ENCODE data around the gene NOM1. TPM values are rescaled to one million over a fixed set of nuclear protein-coding genes. Genes with fewer than 3 reads are reported as not detected.

NOM1 gene
- total RNA-seq, 4 donors from 2014 or later: 18.8 to 51.5 (median 31.8) TPM

GRCh38 chr7:157021871-157022680, 72.6 kb downstream of the NOM1 start:
- TF ChIP-seq EP300 (IDR thresholded peaks at IDR 0.05) (no peak), POLR2A (IDR thresholded peaks at IDR 0.05) (no peak), POLR2AphosphoS5 (IDR thresholded peaks at IDR 0.05) (no peak)
- TF ChIP-seq, protein P1, sequence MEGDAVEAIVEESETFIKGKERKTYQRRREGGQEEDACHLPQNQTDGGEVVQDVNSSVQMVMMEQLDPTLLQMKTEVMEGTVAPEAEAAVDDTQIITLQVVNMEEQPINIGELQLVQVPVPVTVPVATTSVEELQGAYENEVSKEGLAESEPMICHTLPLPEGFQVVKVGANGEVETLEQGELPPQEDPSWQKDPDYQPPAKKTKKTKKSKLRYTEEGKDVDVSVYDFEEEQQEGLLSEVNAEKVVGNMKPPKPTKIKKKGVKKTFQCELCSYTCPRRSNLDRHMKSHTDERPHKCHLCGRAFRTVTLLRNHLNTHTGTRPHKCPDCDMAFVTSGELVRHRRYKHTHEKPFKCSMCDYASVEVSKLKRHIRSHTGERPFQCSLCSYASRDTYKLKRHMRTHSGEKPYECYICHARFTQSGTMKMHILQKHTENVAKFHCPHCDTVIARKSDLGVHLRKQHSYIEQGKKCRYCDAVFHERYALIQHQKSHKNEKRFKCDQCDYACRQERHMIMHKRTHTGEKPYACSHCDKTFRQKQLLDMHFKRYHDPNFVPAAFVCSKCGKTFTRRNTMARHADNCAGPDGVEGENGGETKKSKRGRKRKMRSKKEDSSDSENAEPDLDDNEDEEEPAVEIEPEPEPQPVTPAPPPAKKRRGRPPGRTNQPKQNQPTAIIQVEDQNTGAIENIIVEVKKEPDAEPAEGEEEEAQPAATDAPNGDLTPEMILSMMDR (IDR thresholded peaks at IDR 0.05): no peak
- Histone ChIP-seq H3K4me3 (no peak overlapping the region), H3K9me3 (no peaks in the 10 kb centered on the region), H3K27me3 (peaks cover 97% of the 10 kb centered on the region), H3K4me1 (peaks cover 44% of the 10 kb centered on the region), H3K27ac (no peak overlapping the region), H3K36me3 (no peaks in the 10 kb centered on the region)
- peak; percentile 27 to 56 for DNase-seq (ENCODE audit: low spot score in 2 of 2)
- 13% methylated on average over 15 of the region's 30 CpGs for WGBS

Other genes starting within 250 kb of the NOM1 start
- gene LMBR1, start 56.5 kb upstream of the NOM1 start, total RNA-seq: 100 to 1,000 TPM in 1 of 4 donors, 10 to 100 TPM in 3; 48.7 to 104 (median 59.1) TPM
- under 1 TPM in 1 of 4 donors, not detected in 3; 0.56 TPM for gene MNX1, start 61.0 kb downstream of the NOM1 start, total RNA-seq
- 10 to 100 TPM; 66.2 to 88.1 (median 77.8) TPM for gene UBE3C, start 189.2 kb downstream of the NOM1 start, total RNA-seq

Data from suprapubic skin (tissue), 4 donors.